Keratinocyte (primary cell): ENCODE measurements around the gene SLC9A3. TPM values are rescaled to one million over a fixed set of nuclear protein-coding genes. Genes with fewer than 3 reads are reported as not detected.
"Not testable (repeated sequence)": the region's sequence is repeated elsewhere in the genome, so short reads cannot be mapped to it uniquely, and the experiment has no call there.

Experiments
- DNase-seq: peaks from one replicate; pipeline ENCODE4 v3.0.0-alpha.2; 2011; ENCODE audit warnings: low read depth, missing footprints, low spot score
- FAIRE-seq: peaks from 2 replicates; lab custom pipeline; 2011; peaks lifted over from hg19 to GRCh38; lab: Jason Lieb, UNC
- H2AFZ ChIP-seq: 2 replicates; pipeline ENCODE4 v1.6.0; 2012; ENCODE audit warnings: low read length, control low read depth, inconsistent platforms; ENCODE audit not compliant: control insufficient read depth
- H3K27ac ChIP-seq: 2 replicates; pipeline ENCODE4 v1.5.1; 2011; ENCODE audit warnings: low read length; ENCODE audit not compliant: control insufficient read depth, insufficient read depth
- H3K27me3 ChIP-seq: 3 replicates; pipeline ENCODE4 v1.6.0; 2011; ENCODE audit warnings: low read length; ENCODE audit not compliant: control insufficient read depth, insufficient read depth; ENCODE audit errors: extremely low read depth
- H3K36me3 ChIP-seq, 2 experiments: 2 replicates in 1 of 2; 3 replicates in 1 of 2; pipeline ENCODE4 v1.5.1; 2011; ENCODE audit warnings: low read length in 2 of 2, mild to moderate bottlenecking in 1 of 2; ENCODE audit not compliant: control insufficient read depth in 2 of 2, insufficient read depth in 2 of 2; ENCODE audit errors: extremely low read depth in 1 of 2
- H3K4me1 ChIP-seq: 3 replicates; pipeline ENCODE4 v1.5.1; 2011; ENCODE audit warnings: low read length; ENCODE audit not compliant: control insufficient read depth, insufficient read depth; ENCODE audit errors: extremely low read depth
- H3K4me2 ChIP-seq: 3 replicates; pipeline ENCODE4 v1.6.0; 2011; ENCODE audit warnings: low read depth, low read length; ENCODE audit not compliant: control insufficient read depth, insufficient read depth; ENCODE audit errors: extremely low read depth
- H3K4me3 ChIP-seq, 3 experiments: fragments of 200-600 bp in 1 of 3; sonication (generic) in 1 of 3; 2 replicates in 2 of 3; 3 replicates in 1 of 3; pipeline ENCODE4 v1.5.1; 2011 to 2016; ENCODE audit warnings: low read length in 3 of 3, mild to moderate bottlenecking in 3 of 3, control low read depth in 2 of 3, inconsistent platforms in 1 of 3, low read depth in 1 of 3, mixed read lengths in 1 of 3, mixed run types in 1 of 3, moderate library complexity in 1 of 3; ENCODE audit not compliant: control insufficient read depth in 2 of 3, insufficient read depth in 2 of 3; ENCODE audit errors: extremely low read depth in 1 of 3
- H3K79me2 ChIP-seq: 2 replicates; pipeline ENCODE4 v1.6.0; 2012; ENCODE audit warnings: low read length; ENCODE audit not compliant: control insufficient read depth, insufficient read depth
- H3K9ac ChIP-seq: 3 replicates; pipeline ENCODE4 v1.6.0; 2011; ENCODE audit warnings: low read length; ENCODE audit not compliant: control insufficient read depth, insufficient read depth; ENCODE audit errors: extremely low read depth
- H3K9me1 ChIP-seq: 3 replicates; pipeline ENCODE4 v1.6.0; 2011; ENCODE audit warnings: low read length; ENCODE audit not compliant: control insufficient read depth, insufficient read depth; ENCODE audit errors: extremely low read depth
- H3K9me3 ChIP-seq: 2 replicates; pipeline ENCODE4 v1.5.1; 2012; ENCODE audit warnings: low read depth, low read length; ENCODE audit not compliant: control insufficient read depth
- H4K20me1 ChIP-seq: 3 replicates; pipeline ENCODE4 v1.6.0; 2011; ENCODE audit warnings: low read length; ENCODE audit not compliant: control insufficient read depth, insufficient read depth; ENCODE audit errors: extremely low read depth
- CTCF ChIP-seq, 3 experiments: IDR thresholded peaks in 1 of 3; conservative IDR thresholded peaks in 1 of 3; optimal IDR thresholded peaks in 1 of 3; 2 replicates in 2 of 3; 3 replicates in 1 of 3; pipeline versions ENCODE3 to v1.5.1; 2011; ENCODE audit warnings: low read length in 3 of 3, mild to moderate bottlenecking in 3 of 3, moderate library complexity in 2 of 3, control low read depth in 1 of 3, inconsistent platforms in 1 of 3; ENCODE audit not compliant: insufficient read depth in 2 of 3; ENCODE audit errors: extremely low read depth in 1 of 3
- EZH2 ChIP-seq: IDR thresholded peaks from one replicate; pipeline ENCODE4 v1.6.1; 2012; ENCODE audit warnings: inconsistent platforms, mild to moderate bottlenecking, low read length, moderate library complexity
- dilution Hi-C: fragments of 300-500 bp; cut with MboI; formaldehyde crosslinking; loops from one replicate; pipeline ENCODE4 v1.7.0; 2020; ENCODE audit warnings: low sequenced_read_pairs; ENCODE audit not compliant: extremely low pct_ligation_motif_present
- polyA plus RNA-seq, 5 experiments: library from polyadenylated mRNA; depleted of rRNA in 3 of 5; stranded (reverse) in 3 of 5; stranded (forward) in 1 of 5; unstranded in 1 of 5; fragments of >200 nt; gene quantifications; 1 replicate in 1 of 5; 2 replicates in 3 of 5; 3 replicates in 1 of 5; pipeline versions ENCODE4 v1.2.1 to v1.2.3, GENCODE V29; 2011 to 2012; ENCODE audit warnings: missing spikeins in 2 of 5, low read depth in 1 of 5, low replicate concordance in 1 of 5

SLC9A3 gene
- polyA plus RNA-seq, 1 donor (not counting 4 experiments of a cell fraction or from before 2014, with no cell fraction given) = 0.55 TPM

GRCh38 chr5:474840-475661, 49.2 kb downstream of the SLC9A3 start:
- H3K4me2 ChIP-seq = peak overlapping the region; percentile 76

GRCh38 chr5:474232-474839, 49.9 kb downstream of the SLC9A3 start:
- H3K36me3 ChIP-seq, H3K27ac ChIP-seq, H3K9ac ChIP-seq, H4K20me1 ChIP-seq, H3K9me3 ChIP-seq, FAIRE-seq, H2AFZ ChIP-seq, H3K9me1 ChIP-seq, DNase-seq, dilution Hi-C loops: not testable (repeated sequence)
- Histone ChIP-seq H3K79me2 (peaks cover 16% of the 10 kb centered on the region), H3K4me1 (peaks cover 20% of the 10 kb centered on the region), H3K4me2 (peak overlapping the region; percentile 86), H3K27me3 (peaks cover 26% of the 10 kb centered on the region), H3K4me3 (peak overlapping the region; percentile 72 to 83 (median 81))

More at GRCh38 chr5:474840-475661, 49.2 kb downstream of the SLC9A3 start:
- Histone ChIP-seq H3K79me2 (peaks cover 16% of the 10 kb centered on the region), H3K27me3 (peaks cover 26% of the 10 kb centered on the region), H2AFZ (no peak overlapping the region), H3K4me1 (peaks cover 20% of the 10 kb centered on the region), H3K9me3 (no peaks in the 10 kb centered on the region), H3K9ac (peak overlapping the region; percentile 41), H3K36me3 (peaks cover 0 to 2% of the 10 kb centered on the region in 2 experiments), H3K4me3 (peak overlapping the region; percentile 37 to 53 (median 42)), H4K20me1 (no peaks in the 10 kb centered on the region), H3K27ac (no peak overlapping the region), H3K9me1 (no peaks in the 10 kb centered on the region)
- no peak for TF ChIP-seq CTCF (optimal IDR thresholded peaks at IDR 0.05 in 1 of 3, IDR thresholded peaks at IDR 0.05 in 1 of 3, conservative IDR thresholded peaks at IDR 0.05 in 1 of 3; ENCODE audit: extremely low read depth in 1 of 3, insufficient read depth in 2 of 3, low read length in 3 of 3)
- TF ChIP-seq EZH2 = no peak
- no peak for DNase-seq
- dilution Hi-C loops = no loop called here
- FAIRE-seq = no peak
